Uterus (tissue), 2 donors: ENCODE measurements around the gene NPIPA2.
"Not testable (repeated sequence)": the region's sequence is repeated elsewhere in the genome, so short reads cannot be mapped to it uniquely, and the experiment has no call there.

Experiments
- POLR2A ChIP-seq, 2 donors: fragments of 450-650 bp; IDR thresholded peaks; one replicate each; pipeline ENCODE4 v1.6.1; 2016; ENCODE audit warnings: antibody characterized with exemption in 2 of 2, mild to moderate bottlenecking in 1 of 2, moderate library complexity in 1 of 2
- TF ChIP-seq, protein P1 (sequence below), 4 experiments: fragments of 200-600 bp in 2 of 4; fragments of 450-650 bp in 2 of 4; sonication (generic) in 2 of 4; IDR thresholded peaks; one replicate each; pipeline ENCODE4 v1.5.1; 2016 to 2019; ENCODE audit warnings: antibody characterized with exemption in 4 of 4, mild to moderate bottlenecking in 2 of 4, moderate library complexity in 1 of 4

DNA sequence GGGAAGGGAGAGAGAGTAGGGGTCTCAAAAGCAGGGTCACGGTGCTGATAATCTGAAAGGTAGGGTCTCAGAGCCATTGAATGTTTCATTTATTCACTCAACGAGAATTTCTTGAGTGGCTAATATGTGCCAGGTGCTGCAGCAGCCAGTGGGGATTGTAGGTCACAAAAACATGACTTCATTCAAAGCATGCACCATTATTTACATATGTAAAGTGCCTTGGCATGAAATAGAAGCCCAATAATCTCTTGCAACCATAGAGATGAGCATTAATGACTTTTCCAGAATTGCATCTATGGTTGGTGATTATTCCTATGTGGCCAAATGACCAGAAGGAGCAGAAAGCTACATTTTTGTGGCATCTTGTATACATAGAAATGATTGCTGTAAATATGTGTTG is 55.2 kb downstream of the NPIPA2 start:
- TF ChIP-seq, protein P1, sequence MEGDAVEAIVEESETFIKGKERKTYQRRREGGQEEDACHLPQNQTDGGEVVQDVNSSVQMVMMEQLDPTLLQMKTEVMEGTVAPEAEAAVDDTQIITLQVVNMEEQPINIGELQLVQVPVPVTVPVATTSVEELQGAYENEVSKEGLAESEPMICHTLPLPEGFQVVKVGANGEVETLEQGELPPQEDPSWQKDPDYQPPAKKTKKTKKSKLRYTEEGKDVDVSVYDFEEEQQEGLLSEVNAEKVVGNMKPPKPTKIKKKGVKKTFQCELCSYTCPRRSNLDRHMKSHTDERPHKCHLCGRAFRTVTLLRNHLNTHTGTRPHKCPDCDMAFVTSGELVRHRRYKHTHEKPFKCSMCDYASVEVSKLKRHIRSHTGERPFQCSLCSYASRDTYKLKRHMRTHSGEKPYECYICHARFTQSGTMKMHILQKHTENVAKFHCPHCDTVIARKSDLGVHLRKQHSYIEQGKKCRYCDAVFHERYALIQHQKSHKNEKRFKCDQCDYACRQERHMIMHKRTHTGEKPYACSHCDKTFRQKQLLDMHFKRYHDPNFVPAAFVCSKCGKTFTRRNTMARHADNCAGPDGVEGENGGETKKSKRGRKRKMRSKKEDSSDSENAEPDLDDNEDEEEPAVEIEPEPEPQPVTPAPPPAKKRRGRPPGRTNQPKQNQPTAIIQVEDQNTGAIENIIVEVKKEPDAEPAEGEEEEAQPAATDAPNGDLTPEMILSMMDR (IDR thresholded peaks at IDR 0.05) = not testable (repeated sequence)
- not testable (repeated sequence) for TF ChIP-seq POLR2A (IDR thresholded peaks at IDR 0.05)
